SH-SY5Y (cell line): ENCODE measurements around the gene WNT7A.

Experiments
- GATA2 ChIP-seq: IDR thresholded peaks from 2 replicates; pipeline ENCODE4 v1.6.1; 2011; ENCODE audit warnings: mild to moderate bottlenecking, low read depth, low read length
- GATA3 ChIP-seq: IDR thresholded peaks from 2 replicates; pipeline ENCODE4 v1.6.1; 2011; ENCODE audit warnings: low read depth, mild to moderate bottlenecking, low read length, moderate library complexity

DNA sequence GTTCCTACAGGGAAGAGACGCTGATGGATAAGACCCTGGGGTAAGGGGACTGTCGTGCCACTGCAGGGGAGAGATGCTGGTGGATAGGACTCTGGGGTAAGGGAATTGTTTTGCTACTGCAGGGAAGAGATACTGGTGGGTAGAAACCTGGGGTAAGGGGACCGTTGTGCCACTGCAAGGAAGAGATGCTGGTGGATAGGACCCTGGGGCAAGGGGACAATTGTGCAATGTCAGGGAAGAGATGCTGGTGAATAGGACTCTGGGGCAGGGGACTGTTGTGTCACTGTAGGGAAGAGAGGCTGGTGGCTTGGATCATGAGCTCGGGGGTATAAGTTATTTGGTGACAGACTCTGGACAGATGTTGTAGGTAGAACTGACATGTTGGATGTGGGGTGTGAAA, 37.6 kb downstream of the WNT7A start:
- no peak for TF ChIP-seq GATA3
- no peak for TF ChIP-seq GATA2
